Measurements from ENCODE around the gene TMEM178B.

Gene TMEM178B

GRCh38 chr7:141133646-141134045 lies 59.8 kb downstream of the TMEM178B start:
- TF ChIP-seq CTCF (IDR thresholded peaks at IDR 0.05; ENCODE audit: borderline replicate concordance, control extremely low read depth, extremely low read depth, insufficient read depth, missing control alignments), result no peak
- no peak for DNase-seq (ENCODE audit: low spot score)
- in situ Hi-C loops (cut with MboI; ENCODE audit: low sequenced_read_pairs, unreplicated experiment), result no loop called here

- in situ Hi-C loops (cut with MboI; ENCODE audit: low sequenced_read_pairs, unreplicated experiment), result no loop called here
- no peak for TF ChIP-seq CTCF (IDR thresholded peaks at IDR 0.05; ENCODE audit: borderline replicate concordance, control extremely low read depth, extremely low read depth, insufficient read depth, missing control alignments)
- no peak for DNase-seq (ENCODE audit: low spot score)
Observed at GRCh38 chr7:141142058-141142457, 68.2 kb downstream of the TMEM178B start.

GRCh38 chr7:141144921-141145629 lies 71.2 kb downstream of the TMEM178B start:
- no peak for DNase-seq (ENCODE audit: low spot score)
- in situ Hi-C loops (cut with MboI; ENCODE audit: low sequenced_read_pairs, unreplicated experiment), result no loop called here
- no peak for TF ChIP-seq CTCF (IDR thresholded peaks at IDR 0.05; ENCODE audit: borderline replicate concordance, control extremely low read depth, extremely low read depth, insufficient read depth, missing control alignments)

- no peak for TF ChIP-seq CTCF (IDR thresholded peaks at IDR 0.05; ENCODE audit: borderline replicate concordance, control extremely low read depth, extremely low read depth, insufficient read depth, missing control alignments)
- in situ Hi-C loops (cut with MboI; ENCODE audit: low sequenced_read_pairs, unreplicated experiment), result no loop called here
- DNase-seq (ENCODE audit: low spot score), result no peak
Observed at GRCh38 chr7:141145630-141145982, 71.7 kb downstream of the TMEM178B start.

GRCh38 chr7:141147482-141147881 lies 73.6 kb downstream of the TMEM178B start:
- no peak for DNase-seq (ENCODE audit: low spot score)
- TF ChIP-seq CTCF (IDR thresholded peaks at IDR 0.05; ENCODE audit: borderline replicate concordance, control extremely low read depth, extremely low read depth, insufficient read depth, missing control alignments), result no peak
- in situ Hi-C loops (cut with MboI; ENCODE audit: low sequenced_read_pairs, unreplicated experiment), result no loop called here

GRCh38 chr7:141150465-141150864 lies 76.6 kb downstream of the TMEM178B start:
- in situ Hi-C loops (cut with MboI; ENCODE audit: low sequenced_read_pairs, unreplicated experiment), result no loop called here
- no peak for DNase-seq (ENCODE audit: low spot score)
- TF ChIP-seq CTCF (IDR thresholded peaks at IDR 0.05; ENCODE audit: borderline replicate concordance, control extremely low read depth, extremely low read depth, insufficient read depth, missing control alignments), result no peak

All from GM13976 (cell line).